Osteoblast (primary cell): ENCODE measurements around the gene VSTM1. TPM values are rescaled to one million over a fixed set of nuclear protein-coding genes. Genes with fewer than 3 reads are reported as not detected.

Experiments
- DNase-seq: peaks from one replicate; pipeline ENCODE4 v3.0.0; 2011; ENCODE audit warnings: low spot score, mixed read lengths; ENCODE audit not compliant: insufficient read length; ENCODE audit errors: missing footprints
- H2AFZ ChIP-seq: 2 replicates; pipeline ENCODE4 v1.6.0; 2011; ENCODE audit warnings: mild to moderate bottlenecking, low read length
- H3K27ac ChIP-seq: 2 replicates; pipeline ENCODE4 v1.5.1; 2011; ENCODE audit warnings: mild to moderate bottlenecking, low read depth, low read length, moderate library complexity
- H3K27me3 ChIP-seq: 2 replicates; pipeline ENCODE4 v1.6.0; 2012; ENCODE audit warnings: mild to moderate bottlenecking, control low read depth, inconsistent platforms, low read length, moderate library complexity; ENCODE audit not compliant: insufficient read depth
- H3K36me3 ChIP-seq: 2 replicates; pipeline ENCODE4 v1.5.1; 2011; ENCODE audit warnings: mild to moderate bottlenecking, low read length, control low read depth, moderate library complexity; ENCODE audit not compliant: insufficient read depth
- H3K4me1 ChIP-seq: 2 replicates; pipeline ENCODE4 v1.5.1; 2011; ENCODE audit warnings: mild to moderate bottlenecking, low read length, control low read depth, moderate library complexity; ENCODE audit not compliant: insufficient read depth
- H3K4me2 ChIP-seq: 2 replicates; pipeline ENCODE4 v1.6.0; 2011; ENCODE audit warnings: mild to moderate bottlenecking, low read length; ENCODE audit not compliant: insufficient read depth
- H3K4me3 ChIP-seq: fragments of 200-600 bp; sonication (generic); 3 replicates; pipeline ENCODE4 v1.5.1; 2012; ENCODE audit warnings: mild to moderate bottlenecking, low read length, inconsistent platforms; ENCODE audit not compliant: insufficient read depth
- H3K79me2 ChIP-seq: 2 replicates; pipeline ENCODE4 v1.6.0; 2012; ENCODE audit warnings: mild to moderate bottlenecking, low read length, control low read depth, inconsistent platforms; ENCODE audit not compliant: insufficient read depth
- H3K9me3 ChIP-seq: 2 replicates; pipeline ENCODE4 v1.5.1; 2011; ENCODE audit warnings: low read depth, low read length, control low read depth
- H4K20me1 ChIP-seq: 2 replicates; pipeline ENCODE4 v1.6.0; 2012; ENCODE audit warnings: mild to moderate bottlenecking, low read length, control low read depth; ENCODE audit not compliant: insufficient read depth
- CTCF ChIP-seq: IDR thresholded peaks from 2 replicates; pipeline ENCODE4 v1.5.1; 2011; ENCODE audit warnings: mild to moderate bottlenecking, low read depth, low read length, moderate library complexity; ENCODE audit errors: extremely low read depth
- total RNA-seq: library from RNA; depleted of rRNA; stranded (reverse); fragments of >200 nt; gene quantifications from 2 replicates; pipeline ENCODE4 v1.2.3, GENCODE V29; 2012

The VSTM1 gene
- total RNA-seq, 1 donor: not detected

- peaks cover 2% of the 10 kb centered on the region for H4K20me1 ChIP-seq
- no peaks in the 10 kb centered on the region for H3K27me3 ChIP-seq
- no peaks in the 10 kb centered on the region for H3K9me3 ChIP-seq
- H2AFZ ChIP-seq: no peak overlapping the region
- no peak for TF ChIP-seq CTCF
- peaks cover 9% of the 10 kb centered on the region for H3K4me1 ChIP-seq
- peaks cover 32% of the 10 kb centered on the region for H3K79me2 ChIP-seq
- no peak overlapping the region for H3K4me2 ChIP-seq
- H3K4me3 ChIP-seq: no peak overlapping the region
- DNase-seq: peak; percentile 21
- H3K36me3 ChIP-seq: peaks cover 44% of the 10 kb centered on the region
- no peak overlapping the region for H3K27ac ChIP-seq
Measured at GRCh38 chr19:54106716-54107115, 43.0 kb upstream of the VSTM1 start.

- Histone ChIP-seq H2AFZ (no peak overlapping the region), H3K27me3 (no peaks in the 10 kb centered on the region), H3K9me3 (no peaks in the 10 kb centered on the region), H4K20me1 (peaks cover 2% of the 10 kb centered on the region), H3K4me1 (peaks cover 9% of the 10 kb centered on the region), H3K4me3 (no peak overlapping the region), H3K4me2 (no peak overlapping the region), H3K79me2 (peaks cover 32% of the 10 kb centered on the region), H3K27ac (no peak overlapping the region), H3K36me3 (peaks cover 41% of the 10 kb centered on the region)
- no peak for TF ChIP-seq CTCF
- DNase-seq: peak; percentile 44
Measured at GRCh38 chr19:54105796-54106195, 42.1 kb upstream of the VSTM1 start.

GRCh38 chr19:54104998-54105715 is 41.5 kb upstream of the VSTM1 start:
- H3K79me2 ChIP-seq: peaks cover 31% of the 10 kb centered on the region
- peaks cover 9% of the 10 kb centered on the region for H3K4me1 ChIP-seq
- H3K4me2 ChIP-seq: no peak overlapping the region
- H4K20me1 ChIP-seq: no peaks in the 10 kb centered on the region
- no peak overlapping the region for H3K4me3 ChIP-seq
- no peak for TF ChIP-seq CTCF
- H2AFZ ChIP-seq: no peak overlapping the region
- no peak overlapping the region for H3K27ac ChIP-seq
- DNase-seq: peak; percentile 91
- no peaks in the 10 kb centered on the region for H3K27me3 ChIP-seq
- H3K9me3 ChIP-seq: no peaks in the 10 kb centered on the region
- H3K36me3 ChIP-seq: peaks cover 36% of the 10 kb centered on the region

GRCh38 chr19:54102421-54103169 is 38.9 kb upstream of the VSTM1 start, which contains the start of gene NDUFA3:
TSS of gene NDUFA3 (plus strand) at chr19:54102855. CDS start at chr19:54102879, 24 bp downstream.
- H3K27me3 ChIP-seq: no peaks in the 10 kb centered on the region
- peaks cover 14% of the 10 kb centered on the region for H3K36me3 ChIP-seq
- DNase-seq: peak; percentile 100
- TF ChIP-seq CTCF: no peak
- H4K20me1 ChIP-seq: no peaks in the 10 kb centered on the region
- H3K4me1 ChIP-seq: peaks cover 9% of the 10 kb centered on the region
- H3K4me3 ChIP-seq: peak within 1 kb of the TSS; percentile 98
- H3K9me3 ChIP-seq: no peaks in the 10 kb centered on the region
- peak within 1 kb of the TSS; percentile 99 for H3K4me2 ChIP-seq
- peaks cover 27% of the 10 kb centered on the region for H3K79me2 ChIP-seq
- H3K27ac ChIP-seq: peak within 1 kb of the TSS; percentile 79
- peak within 1 kb of the TSS; percentile 99 for H2AFZ ChIP-seq
